DOHH2 (cell line): ENCODE measurements around the gene LRRC27.

Source experiments
- H3F3A ChIP-seq: fragments of 200-600 bp; sonication (generic), shearing (Covaris generic); 2 replicates; pipeline ENCODE4 v1.6.0; 2016; ENCODE audit warnings: antibody characterized with exemption, mild to moderate bottlenecking; ENCODE audit not compliant: control insufficient read depth, insufficient read depth
- H3K27ac ChIP-seq: fragments of 200-600 bp; sonication (generic); 2 replicates; pipeline ENCODE4 v1.5.1; 2014; ENCODE audit warnings: low read depth, mild to moderate bottlenecking, low read length, moderate library complexity
- H3K27me3 ChIP-seq: fragments of 200-600 bp; sonication (generic); 2 replicates; pipeline ENCODE4 v1.6.1; 2014; ENCODE audit warnings: mild to moderate bottlenecking, low read length, mixed read lengths; ENCODE audit not compliant: control insufficient read depth
- H3K36me3 ChIP-seq: fragments of 200-600 bp; sonication (generic); 2 replicates; pipeline ENCODE4 v1.6.1; 2014; ENCODE audit warnings: mild to moderate bottlenecking, low read length, moderate library complexity, mixed read lengths; ENCODE audit not compliant: control insufficient read depth
- H3K4me1 ChIP-seq: fragments of 200-600 bp; sonication (generic); 2 replicates; pipeline ENCODE4 v1.6.1; 2014; ENCODE audit warnings: mild to moderate bottlenecking, low read length, mixed read lengths; ENCODE audit not compliant: control insufficient read depth
- H3K4me2 ChIP-seq: fragments of 200-600 bp; sonication (generic); 2 replicates; pipeline ENCODE4 v1.6.0; 2014; ENCODE audit warnings: mild to moderate bottlenecking, low read length, moderate library complexity
- H3K4me3 ChIP-seq: fragments of 200-600 bp; sonication (generic); 2 replicates; pipeline ENCODE4 v1.5.1; 2014; ENCODE audit warnings: mild to moderate bottlenecking, low read length, mixed read lengths
- H3K79me2 ChIP-seq: fragments of 200-600 bp; sonication (generic); 2 replicates; pipeline ENCODE4 v1.6.1; 2014; ENCODE audit warnings: mild to moderate bottlenecking, low read length, mixed read lengths; ENCODE audit not compliant: control insufficient read depth
- H3K9me2 ChIP-seq: fragments of 200-600 bp; sonication (generic); replicated peaks from 2 replicates; pipeline ENCODE4 v1.6.1; 2014; ENCODE audit warnings: mild to moderate bottlenecking, low read length, mixed read lengths; ENCODE audit not compliant: control insufficient read depth
- H3K9me3 ChIP-seq: fragments of 200-600 bp; sonication (generic); 2 replicates; pipeline ENCODE4 v1.6.1; 2014; ENCODE audit warnings: antibody characterized with exemption, low read length, mixed read lengths; ENCODE audit not compliant: control insufficient read depth, insufficient read depth
- H4K20me1 ChIP-seq: fragments of 200-600 bp; sonication (generic); 2 replicates; pipeline ENCODE4 v1.6.0; 2014; ENCODE audit warnings: low read depth, mild to moderate bottlenecking, antibody characterized with exemption, low read length, moderate library complexity; ENCODE audit not compliant: control insufficient read depth, insufficient read depth
- EZH2phosphoT487 ChIP-seq: fragments of 200-600 bp; sonication (generic); IDR thresholded peaks from 2 replicates; pipeline ENCODE4 v1.6.1; 2017; ENCODE audit warnings: borderline replicate concordance, mild to moderate bottlenecking, antibody characterized with exemption, low read length, moderate library complexity, mixed read lengths
- TF ChIP-seq, protein P1 (sequence below): fragments of 200-600 bp; sonication (generic); IDR thresholded peaks from one replicate; pipeline ENCODE4 v1.5.1; 2014; ENCODE audit warnings: antibody characterized with exemption, mild to moderate bottlenecking, low read depth, low read length; ENCODE audit not compliant: poor library complexity, severe bottlenecking

The LRRC27 gene

DNA sequence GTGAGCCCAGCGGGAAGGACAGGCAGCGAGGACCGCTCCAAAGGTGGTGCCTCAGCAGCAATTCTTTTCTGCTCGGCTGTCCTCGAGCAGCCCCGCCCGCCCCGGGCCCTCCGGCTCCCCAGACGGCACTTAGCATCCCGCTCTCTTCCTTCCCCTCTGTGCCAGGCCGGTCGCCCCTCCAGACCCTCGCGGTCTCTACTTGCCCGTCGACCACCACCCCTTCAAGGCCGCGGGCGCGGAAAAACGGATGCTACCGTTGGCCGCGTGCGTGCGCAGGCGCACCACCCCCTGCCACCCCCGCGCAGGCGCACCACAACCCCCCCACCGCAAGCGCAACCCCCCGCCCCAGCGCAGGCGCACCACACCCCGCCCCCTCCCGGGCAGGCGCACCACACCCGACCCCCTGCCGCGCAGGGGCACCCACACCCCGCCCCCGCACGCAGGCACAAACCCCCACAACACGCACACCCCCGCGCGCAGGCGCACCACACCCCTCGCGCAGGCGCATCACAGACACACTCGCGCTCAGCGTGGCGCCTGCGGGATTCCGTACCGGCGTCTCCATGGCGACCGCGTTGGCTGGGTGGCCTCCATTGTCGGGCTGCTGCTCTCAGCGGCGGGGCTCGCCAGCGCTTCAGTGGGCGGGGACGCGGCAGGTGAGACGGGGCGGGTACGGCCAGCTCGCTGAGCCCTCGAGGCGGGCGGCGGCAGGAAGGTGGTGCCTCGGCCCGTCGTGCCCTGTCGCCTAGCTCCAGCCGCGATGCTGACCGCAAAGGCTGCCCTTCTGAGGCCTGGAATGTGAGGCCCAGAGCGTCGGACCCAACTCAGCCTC is at the start of gene LRRC27:
LRRC27 (plus strand) TSS at position 593 of the 832 bp plus-strand sequence. CDS start 1,332 bp downstream, outside the sequence.
- Histone ChIP-seq H3K36me3 (peaks cover 31% of the 10 kb centered on the region), H3F3A (no peaks in the 10 kb centered on the region), H3K4me3 (peak within 1 kb of the TSS; percentile 91), H3K4me2 (peak within 1 kb of the TSS; percentile 88), H3K27me3 (no peaks in the 10 kb centered on the region), H3K4me1 (peaks cover 23% of the 10 kb centered on the region), H3K9me2 (no peaks in the 10 kb centered on the region), H4K20me1 (peaks cover 13% of the 10 kb centered on the region; the same call in 1 of the 2 replicates), H3K27ac (peak within 1 kb of the TSS; percentile 71), H3K9me3 (no peaks in the 10 kb centered on the region), H3K79me2 (peaks cover 48% of the 10 kb centered on the region)
- TF ChIP-seq, protein P1, sequence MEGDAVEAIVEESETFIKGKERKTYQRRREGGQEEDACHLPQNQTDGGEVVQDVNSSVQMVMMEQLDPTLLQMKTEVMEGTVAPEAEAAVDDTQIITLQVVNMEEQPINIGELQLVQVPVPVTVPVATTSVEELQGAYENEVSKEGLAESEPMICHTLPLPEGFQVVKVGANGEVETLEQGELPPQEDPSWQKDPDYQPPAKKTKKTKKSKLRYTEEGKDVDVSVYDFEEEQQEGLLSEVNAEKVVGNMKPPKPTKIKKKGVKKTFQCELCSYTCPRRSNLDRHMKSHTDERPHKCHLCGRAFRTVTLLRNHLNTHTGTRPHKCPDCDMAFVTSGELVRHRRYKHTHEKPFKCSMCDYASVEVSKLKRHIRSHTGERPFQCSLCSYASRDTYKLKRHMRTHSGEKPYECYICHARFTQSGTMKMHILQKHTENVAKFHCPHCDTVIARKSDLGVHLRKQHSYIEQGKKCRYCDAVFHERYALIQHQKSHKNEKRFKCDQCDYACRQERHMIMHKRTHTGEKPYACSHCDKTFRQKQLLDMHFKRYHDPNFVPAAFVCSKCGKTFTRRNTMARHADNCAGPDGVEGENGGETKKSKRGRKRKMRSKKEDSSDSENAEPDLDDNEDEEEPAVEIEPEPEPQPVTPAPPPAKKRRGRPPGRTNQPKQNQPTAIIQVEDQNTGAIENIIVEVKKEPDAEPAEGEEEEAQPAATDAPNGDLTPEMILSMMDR = no peak

DNA sequence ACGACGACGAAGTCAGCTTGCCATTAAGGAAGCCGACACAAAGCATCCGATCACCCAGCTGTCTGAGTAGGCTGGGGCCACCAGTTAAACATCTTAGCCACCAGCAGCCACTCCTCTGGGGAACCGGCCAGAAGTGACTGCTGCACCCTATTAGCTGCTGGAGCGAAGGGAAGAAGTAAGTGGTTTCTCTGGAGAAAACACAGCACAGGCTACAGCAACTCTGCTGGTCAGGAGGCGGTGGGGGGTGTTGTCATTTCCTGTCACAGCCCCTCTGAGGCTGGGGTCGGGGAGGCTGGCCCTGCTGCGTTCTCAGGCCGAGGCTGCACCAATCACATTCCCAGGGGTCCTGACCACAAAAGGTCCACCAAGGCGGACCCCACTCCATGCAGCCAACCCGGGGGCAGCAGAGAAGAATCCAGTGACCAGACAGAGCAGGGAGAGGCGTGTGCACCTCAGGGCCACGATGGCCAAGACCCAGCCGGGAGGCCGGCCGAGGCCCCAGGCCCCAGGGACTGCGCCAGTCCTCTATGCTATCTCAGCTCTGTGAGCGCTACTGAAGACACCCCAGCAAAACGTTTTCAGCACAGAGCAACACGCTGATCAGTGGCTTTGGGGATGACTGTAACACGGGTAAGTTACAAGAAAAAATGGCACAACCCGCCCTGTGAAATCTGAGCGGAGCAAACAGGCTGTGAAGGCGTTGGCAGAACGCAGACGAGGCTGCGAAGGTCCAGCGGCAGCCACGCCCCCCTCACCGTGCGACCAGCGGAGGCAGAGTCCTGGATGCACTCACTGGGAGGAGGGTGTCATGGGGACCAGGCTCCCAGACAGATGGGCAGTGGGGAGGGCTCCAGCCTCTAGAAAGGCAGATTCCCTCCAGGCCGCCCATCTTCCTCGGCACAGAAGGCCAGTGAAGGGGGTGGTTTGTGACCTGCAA is 49.1 kb upstream of the LRRC27 start:
- Histone ChIP-seq H3K9me2 (no peaks in the 10 kb centered on the region), H3K27ac (no peak overlapping the region), H3K4me3 (no peak overlapping the region), H3K4me1 (no peaks in the 10 kb centered on the region), H3K79me2 (no peaks in the 10 kb centered on the region), H3K4me2 (no peak overlapping the region), H3K27me3 (no peaks in the 10 kb centered on the region), H3F3A (no peaks in the 10 kb centered on the region), H3K9me3 (no peaks in the 10 kb centered on the region), H3K36me3 (no peaks in the 10 kb centered on the region), H4K20me1 (no peaks in the 10 kb centered on the region)
- TF ChIP-seq EZH2phosphoT487 = no peak
- TF ChIP-seq, protein P1 = no peak

DNA sequence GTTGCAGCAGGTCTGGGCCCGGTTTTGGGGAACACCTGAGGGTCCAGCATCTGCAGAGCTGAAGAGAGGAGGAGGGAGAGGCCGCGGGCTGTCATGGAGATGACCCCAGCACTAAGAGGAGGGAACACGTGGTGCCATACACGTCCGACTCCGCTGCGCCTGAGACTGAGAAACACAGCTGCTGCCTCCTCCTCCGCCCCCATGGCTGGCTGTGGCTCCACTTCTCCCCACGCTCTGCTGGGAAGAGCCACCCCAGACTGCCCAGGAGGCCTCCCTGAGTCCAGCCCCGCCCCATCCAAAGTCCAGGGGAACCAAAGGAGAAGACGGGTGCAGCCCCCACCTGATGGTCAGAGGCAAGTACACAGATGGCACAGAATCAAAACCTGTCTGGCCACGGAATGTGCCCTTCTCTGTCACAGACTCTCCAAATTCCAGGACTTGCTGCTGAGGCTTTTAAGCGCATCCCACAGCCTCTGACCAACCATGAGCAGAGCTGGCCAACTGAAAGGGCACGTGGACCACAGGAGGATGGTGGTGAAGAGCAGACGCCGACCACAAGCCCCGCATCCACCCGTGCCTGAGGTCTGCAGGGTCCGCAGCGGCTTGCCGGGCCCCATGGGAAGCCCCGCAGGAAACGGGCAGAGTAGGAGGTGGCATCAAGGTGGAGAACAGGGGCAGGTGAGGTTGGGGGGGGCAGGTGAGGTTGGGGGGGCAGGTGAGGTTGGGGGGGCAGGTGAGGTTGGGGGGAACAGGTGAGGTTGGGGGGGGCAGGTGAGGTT is 48.2 kb upstream of the LRRC27 start:
- no peaks in the 10 kb centered on the region for H3K9me2 ChIP-seq
- H3K36me3 ChIP-seq = no peaks in the 10 kb centered on the region
- H3K27me3 ChIP-seq = no peaks in the 10 kb centered on the region
- H3F3A ChIP-seq = no peaks in the 10 kb centered on the region
- no peak overlapping the region for H3K4me2 ChIP-seq
- TF ChIP-seq, protein P1 = no peak
- no peak for TF ChIP-seq EZH2phosphoT487
- H3K79me2 ChIP-seq = no peaks in the 10 kb centered on the region
- no peak overlapping the region for H3K27ac ChIP-seq
- no peaks in the 10 kb centered on the region for H3K4me1 ChIP-seq
- no peaks in the 10 kb centered on the region for H4K20me1 ChIP-seq
- no peak overlapping the region for H3K4me3 ChIP-seq
- no peaks in the 10 kb centered on the region for H3K9me3 ChIP-seq
